ENCODE results near the gene TULP1.

Gene TULP1

GRCh38 chr6:35496036-35496840 lies 16.5 kb downstream of the TULP1 start:
- peak; percentile 60 for DNase-seq

- DNase-seq: no peak
These were observed 17.2 kb downstream of the TULP1 start for GRCh38 chr6:35495258-35496035.

GRCh38 chr6:35494161-35494563 lies 18.5 kb downstream of the TULP1 start:
- DNase-seq: no peak

GRCh38 chr6:35493307-35493983 lies 19.3 kb downstream of the TULP1 start:
- no peak for DNase-seq

- DNase-seq: no peak
These were observed 19.8 kb downstream of the TULP1 start for GRCh38 chr6:35492974-35493284.

GRCh38 chr6:35492258-35492973 lies 20.3 kb downstream of the TULP1 start:
- DNase-seq: peak; percentile 61

GRCh38 chr6:35491558-35492257 lies 21.0 kb downstream of the TULP1 start:
- DNase-seq: peak; percentile 55

GRCh38 chr6:35490821-35491557 lies 21.7 kb downstream of the TULP1 start:
- peak; percentile 55 for DNase-seq

GRCh38 chr6:35489995-35490791 lies 22.5 kb downstream of the TULP1 start:
- DNase-seq: peak; percentile 98

- DNase-seq: no peak
These were observed 23.6 kb downstream of the TULP1 start for GRCh38 chr6:35489066-35489465.

- no peak for DNase-seq
These were observed 24.2 kb downstream of the TULP1 start for GRCh38 chr6:35488517-35488862.

GRCh38 chr6:35487658-35488516 lies 24.8 kb downstream of the TULP1 start:
- peak; percentile 42 for DNase-seq

- DNase-seq: no peak
These were observed 26.4 kb downstream of the TULP1 start for GRCh38 chr6:35486005-35486925.

GRCh38 chr6:35485402-35485877 lies 27.3 kb downstream of the TULP1 start:
- DNase-seq: peak; percentile 86

GRCh38 chr6:35484921-35485392 lies 27.7 kb downstream of the TULP1 start:
- DNase-seq: no peak

GRCh38 chr6:35483893-35484645 lies 28.6 kb downstream of the TULP1 start:
- DNase-seq: peak; percentile 46

GRCh38 chr6:35483490-35483889 lies 29.2 kb downstream of the TULP1 start:
- DNase-seq: peak; percentile 61

- DNase-seq: no peak
These were observed 29.6 kb downstream of the TULP1 start for GRCh38 chr6:35483062-35483461.

All from NCI-H82 (cell line).